Measurements from ENCODE around the gene NTN1.

DNA sequence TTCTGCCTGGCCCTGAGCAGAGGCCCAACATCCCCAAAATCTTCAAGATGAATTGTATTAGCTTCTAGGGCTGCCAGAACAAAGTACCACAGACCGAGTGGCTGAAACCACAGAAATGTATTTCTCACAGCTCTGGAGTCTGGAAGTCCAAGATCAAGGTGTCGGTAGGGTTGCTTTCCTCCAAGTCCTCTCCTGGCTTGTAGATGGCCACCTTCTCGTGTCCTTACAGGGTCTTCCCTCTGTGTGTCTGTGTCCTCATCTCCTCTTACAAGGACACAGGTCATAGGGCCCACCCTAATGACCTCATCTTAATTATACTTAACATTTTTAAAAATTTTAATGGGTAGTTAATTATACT is 215.7 kb downstream of the NTN1 start:
- TF ChIP-seq POLR2A (IDR thresholded peaks at IDR 0.05) (no peak), POLR2AphosphoS5 (IDR thresholded peaks at IDR 0.05) (no peak)
- TF ChIP-seq, protein P1, sequence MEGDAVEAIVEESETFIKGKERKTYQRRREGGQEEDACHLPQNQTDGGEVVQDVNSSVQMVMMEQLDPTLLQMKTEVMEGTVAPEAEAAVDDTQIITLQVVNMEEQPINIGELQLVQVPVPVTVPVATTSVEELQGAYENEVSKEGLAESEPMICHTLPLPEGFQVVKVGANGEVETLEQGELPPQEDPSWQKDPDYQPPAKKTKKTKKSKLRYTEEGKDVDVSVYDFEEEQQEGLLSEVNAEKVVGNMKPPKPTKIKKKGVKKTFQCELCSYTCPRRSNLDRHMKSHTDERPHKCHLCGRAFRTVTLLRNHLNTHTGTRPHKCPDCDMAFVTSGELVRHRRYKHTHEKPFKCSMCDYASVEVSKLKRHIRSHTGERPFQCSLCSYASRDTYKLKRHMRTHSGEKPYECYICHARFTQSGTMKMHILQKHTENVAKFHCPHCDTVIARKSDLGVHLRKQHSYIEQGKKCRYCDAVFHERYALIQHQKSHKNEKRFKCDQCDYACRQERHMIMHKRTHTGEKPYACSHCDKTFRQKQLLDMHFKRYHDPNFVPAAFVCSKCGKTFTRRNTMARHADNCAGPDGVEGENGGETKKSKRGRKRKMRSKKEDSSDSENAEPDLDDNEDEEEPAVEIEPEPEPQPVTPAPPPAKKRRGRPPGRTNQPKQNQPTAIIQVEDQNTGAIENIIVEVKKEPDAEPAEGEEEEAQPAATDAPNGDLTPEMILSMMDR (IDR thresholded peaks at IDR 0.05) = no peak

Data from breast epithelium (tissue), 3 donors.